ENCODE data around the gene SCD. TPM values are rescaled to one million over a fixed set of nuclear protein-coding genes. Genes with fewer than 3 reads are reported as not detected.

SCD gene
- total and polyA plus RNA-seq, 2 of the 13 experiments (the other 11 are each of a cell fraction or from before 2014, with no cell fraction given), result 492 to 512 TPM

- no peak for TF ChIP-seq NFE2 (CRISPR knock-in tag; IDR thresholded peaks at IDR 0.05)
- peak; percentile 58 for TF ChIP-seq RAD21 (CRISPR knock-in tag; IDR thresholded peaks at IDR 0.05)
- TF ChIP-seq ZNF546 (CRISPR knock-in tag; conservative IDR thresholded peaks at IDR 0.05), result no peak
- no peak for TF ChIP-seq ZNF441 (CRISPR knock-in tag; IDR thresholded peaks at IDR 0.05; ENCODE audit: borderline replicate concordance)
- TF ChIP-seq PCBP2 (optimal IDR thresholded peaks at IDR 0.05; ENCODE audit: low read depth, low read length, poor library complexity, severe bottlenecking), result no peak
- TF ChIP-seq PHF5A (CRISPR knock-in tag; IDR thresholded peaks at IDR 0.05; ENCODE audit: low read depth, unreplicated experiment), result no peak
- no peak for TF ChIP-seq ZBTB37 (CRISPR knock-in tag; IDR thresholded peaks at IDR 0.05)
- TF ChIP-seq SALL1 (CRISPR knock-in tag; IDR thresholded peaks at IDR 0.05), result peak; percentile 93
- 0 out of 2 replicates have a peak, but pooled peaks have one; percentile 58 for TF ChIP-seq ZBTB26 (CRISPR knock-in tag; IDR thresholded peaks at IDR 0.05; ENCODE audit: borderline replicate concordance)
- no peak for TF ChIP-seq HDAC6 (IDR thresholded peaks at IDR 0.05; ENCODE audit: low read depth, low read length)
- TF ChIP-seq RBFOX2 (IDR thresholded peaks at IDR 0.05; ENCODE audit: low read depth, low read length), result peak; percentile 62
- no peak for TF ChIP-seq ZIK1 (CRISPR knock-in tag; IDR thresholded peaks at IDR 0.05; ENCODE audit: borderline replicate concordance, low read depth)
- no peak for TF ChIP-seq EHMT2 (IDR thresholded peaks at IDR 0.05; ENCODE audit: borderline replicate concordance, low read depth, low read length)
- TF ChIP-seq ZBTB2 (CRISPR knock-in tag; IDR thresholded peaks at IDR 0.05; ENCODE audit: low read depth), result peak; percentile 24; the same call in 1 of the 2 replicates
- TF ChIP-seq ZNF468 (CRISPR knock-in tag; IDR thresholded peaks at IDR 0.05), result no peak
- TF ChIP-seq ETS1 (CRISPR knock-in tag; IDR thresholded peaks at IDR 0.05), result no peak
- no peak for TF ChIP-seq IRF1 (CRISPR knock-in tag; IDR thresholded peaks at IDR 0.05; ENCODE audit: low read depth)
Observed at GRCh38 chr10:100370714-100371481, 23.9 kb downstream of the SCD start (continued).
